GM12892 (cell line): ENCODE data around the gene ATP6V0D1.

ENCODE experiments used
- DNase-seq: peaks from one replicate; pipeline ENCODE4 v3.0.0; 2011; ENCODE audit not compliant: insufficient read length
- FAIRE-seq: peaks from 2 replicates; lab custom pipeline; 2011; peaks lifted over from hg19 to GRCh38; lab: Jason Lieb, UNC
- POLR2A ChIP-seq: IDR thresholded peaks from 2 replicates; pipeline ENCODE4 v1.6.1; 2011; ENCODE audit warnings: low read depth, low read length, control low read depth
- POLR2AphosphoS5 ChIP-seq: IDR thresholded peaks from 2 replicates; pipeline ENCODE4 v1.6.1; 2011; ENCODE audit warnings: low read depth, low read length, control low read depth
- TAF1 ChIP-seq: IDR thresholded peaks from 2 replicates; pipeline ENCODE4 v1.6.1; 2011; ENCODE audit warnings: low read depth, mild to moderate bottlenecking, control low read depth, low read length, borderline replicate concordance

The ATP6V0D1 gene

DNA sequence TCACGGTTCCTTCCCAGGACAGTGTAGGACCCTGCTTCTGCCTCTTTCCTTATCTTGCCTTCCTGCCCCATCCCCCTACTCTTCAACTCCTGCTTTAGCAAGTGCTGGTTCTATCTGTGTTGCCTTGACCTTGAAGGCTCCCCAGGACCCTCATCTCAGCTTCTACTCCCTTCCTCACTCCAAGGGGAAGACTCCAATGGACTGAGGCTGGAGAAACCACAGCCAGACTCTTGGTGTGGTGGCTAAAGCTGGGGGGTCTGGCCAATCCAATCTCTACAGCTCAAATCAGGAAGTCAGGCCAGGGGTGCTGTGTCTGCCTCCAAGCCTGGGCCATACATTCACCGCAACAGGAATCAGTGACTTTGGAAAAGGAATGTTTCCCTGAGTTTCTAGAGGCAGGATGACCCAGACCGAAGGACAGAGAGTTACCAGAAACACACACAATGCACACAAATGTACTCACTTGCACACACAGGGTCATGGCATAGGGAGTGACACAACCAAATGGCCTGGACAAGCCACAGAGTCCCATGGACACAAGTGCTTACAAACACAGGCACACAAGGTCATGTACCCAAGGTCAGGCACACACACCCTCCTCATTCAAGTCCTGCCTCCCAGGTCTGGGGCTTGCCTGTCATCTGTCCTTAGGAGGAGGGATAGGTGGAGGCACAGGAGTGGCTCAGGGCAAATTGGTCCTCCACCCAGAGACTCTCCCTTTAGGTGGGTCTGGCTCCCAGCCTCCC lies 51.7 kb downstream of the ATP6V0D1 start:
- DNase-seq (no peak), FAIRE-seq (no peak)
- TF ChIP-seq POLR2AphosphoS5 (no peak), POLR2A (no peak), TAF1 (no peak)

DNA sequence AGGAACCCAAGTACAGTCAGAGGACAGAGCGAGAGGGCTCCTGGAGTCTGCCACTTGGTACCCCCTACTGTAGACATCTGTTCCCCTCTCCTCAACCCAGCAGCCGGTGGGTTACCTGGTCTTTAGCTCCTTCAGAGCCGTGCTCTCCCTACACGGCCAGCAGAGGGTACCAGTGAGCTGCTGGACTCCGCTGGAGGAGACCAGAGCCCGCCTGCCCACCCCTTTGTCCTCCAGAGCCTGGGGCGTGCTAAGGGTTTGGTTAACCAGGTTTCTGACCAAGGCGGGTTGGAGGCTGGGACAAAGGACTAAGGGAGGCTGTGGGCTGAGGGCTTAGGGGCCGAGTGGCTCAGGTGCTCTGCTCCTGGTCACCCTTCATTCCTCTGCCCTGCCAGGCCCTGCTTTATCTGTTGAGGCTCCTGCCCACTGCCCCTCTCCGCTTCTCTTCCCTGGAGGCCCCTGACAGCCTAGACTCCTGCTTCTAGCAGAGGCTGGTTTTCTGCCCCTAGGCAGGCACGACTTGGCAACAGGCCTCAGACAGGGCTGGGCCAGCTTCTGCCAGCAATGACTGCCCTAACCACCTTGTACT lies 52.7 kb downstream of the ATP6V0D1 start:
- DNase-seq (peak; percentile 68), FAIRE-seq (no peak)
- TF ChIP-seq POLR2AphosphoS5 (no peak), TAF1 (no peak), POLR2A (no peak)

DNA sequence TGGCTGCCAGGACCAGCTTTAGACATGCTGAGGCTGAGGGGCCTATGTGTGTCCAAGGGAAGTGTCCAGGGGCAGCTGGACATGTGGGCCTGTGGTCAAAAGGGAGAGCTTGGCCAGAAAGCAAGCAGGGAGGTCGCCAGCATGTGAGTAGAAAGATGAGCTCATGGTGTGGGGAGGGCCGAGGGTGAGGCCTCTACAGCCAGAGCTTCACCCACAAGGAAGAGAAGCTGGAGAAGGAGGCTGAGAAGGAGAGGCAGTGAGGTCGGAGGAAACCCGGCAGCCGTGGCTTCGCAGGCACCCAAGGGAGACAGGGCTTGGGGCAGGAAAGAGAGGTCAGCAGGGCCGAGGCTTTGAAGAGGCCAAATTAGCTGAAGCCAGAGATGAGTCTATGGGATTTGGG lies 54.0 kb downstream of the ATP6V0D1 start:
- FAIRE-seq (no peak), DNase-seq (no peak)
- TF ChIP-seq TAF1 (no peak), POLR2A (no peak), POLR2AphosphoS5 (no peak)

DNA sequence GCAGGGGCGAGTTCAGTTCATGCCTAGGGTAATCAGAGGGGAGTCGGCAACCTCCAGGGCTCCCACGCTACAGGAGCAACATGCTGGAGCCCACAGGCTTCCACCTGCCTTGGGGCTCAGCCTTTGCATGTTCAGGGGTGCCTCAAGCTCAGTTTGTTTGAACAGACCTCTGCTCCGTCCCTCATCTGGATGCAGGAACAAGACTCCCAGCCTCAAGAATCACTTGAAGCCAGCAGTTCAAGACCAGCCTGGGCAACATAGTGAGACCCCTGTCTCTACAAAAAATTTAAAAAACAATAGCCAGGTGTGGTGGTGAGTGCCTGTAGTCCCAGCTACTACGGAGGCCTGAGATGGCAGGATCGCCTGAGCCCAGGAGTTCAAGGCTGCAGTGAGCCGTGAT lies 54.9 kb downstream of the ATP6V0D1 start:
- no peak for DNase-seq
- FAIRE-seq = no peak
- no peak for TF ChIP-seq POLR2A
- TF ChIP-seq POLR2AphosphoS5 = no peak
- no peak for TF ChIP-seq TAF1

DNA sequence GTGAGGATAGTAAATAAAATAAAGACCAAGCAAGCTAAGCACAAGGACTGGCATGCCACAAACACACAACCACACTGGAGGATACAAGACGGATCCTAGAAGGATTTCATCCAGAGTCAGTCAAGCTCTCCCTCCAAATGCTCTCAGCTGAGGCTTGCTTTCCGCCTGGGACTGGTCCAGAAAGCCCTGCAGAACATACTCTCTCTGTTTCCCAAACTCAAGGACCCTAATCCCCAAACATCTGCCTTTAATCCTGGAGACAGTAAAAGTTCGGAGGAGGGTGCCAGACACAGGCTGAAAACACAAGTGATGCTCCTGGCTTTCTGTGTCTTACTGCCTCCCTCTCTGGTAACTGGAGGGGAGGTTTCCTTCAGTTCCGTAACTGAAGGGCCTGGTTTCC lies 55.4 kb downstream of the ATP6V0D1 start:
- no peak for FAIRE-seq
- no peak for DNase-seq
- TF ChIP-seq POLR2AphosphoS5 (no peak), POLR2A (no peak), TAF1 (no peak)

DNA sequence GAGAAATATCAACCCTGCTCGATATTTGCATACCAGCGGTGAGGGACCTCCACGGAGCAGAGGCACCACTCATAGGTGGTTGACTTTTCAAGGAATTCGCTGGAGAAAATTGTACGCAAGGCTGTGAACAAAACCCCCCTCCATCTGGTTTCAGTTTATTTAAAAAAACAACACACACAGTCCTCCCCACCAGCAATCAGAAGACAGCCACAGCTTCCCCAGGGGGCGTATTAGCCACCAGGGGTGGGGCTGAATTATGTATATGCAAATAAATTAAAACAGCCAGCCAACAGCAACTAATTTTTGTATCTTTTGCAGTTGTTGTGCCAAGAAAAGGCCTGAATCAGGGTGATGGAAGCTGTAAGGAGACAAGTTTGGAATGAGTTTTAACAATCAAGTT lies 55.9 kb downstream of the ATP6V0D1 start:
- DNase-seq = no peak
- no peak for FAIRE-seq
- TF ChIP-seq POLR2AphosphoS5 (no peak), POLR2A (no peak), TAF1 (no peak)

DNA sequence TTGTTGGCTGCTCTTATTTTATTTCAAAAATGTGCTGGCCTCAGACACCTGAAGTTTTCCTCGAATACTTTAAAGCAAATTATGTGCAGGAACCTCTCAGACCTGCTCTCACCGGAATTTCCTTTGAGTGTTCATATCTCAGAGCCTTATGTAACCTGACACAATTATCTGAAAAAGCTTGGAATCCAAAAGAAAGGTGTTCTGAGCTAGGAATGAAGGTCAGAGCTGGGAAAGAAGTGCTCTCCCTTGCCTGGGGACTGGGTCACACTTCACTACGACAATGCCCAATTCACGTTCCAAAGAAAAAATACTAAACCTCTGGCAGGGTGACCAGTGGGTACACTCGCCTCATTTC lies 56.7 kb downstream of the ATP6V0D1 start:
- no peak for TF ChIP-seq TAF1
- no peak for TF ChIP-seq POLR2AphosphoS5
- TF ChIP-seq POLR2A = no peak
- FAIRE-seq = no peak
- DNase-seq = no peak

DNA sequence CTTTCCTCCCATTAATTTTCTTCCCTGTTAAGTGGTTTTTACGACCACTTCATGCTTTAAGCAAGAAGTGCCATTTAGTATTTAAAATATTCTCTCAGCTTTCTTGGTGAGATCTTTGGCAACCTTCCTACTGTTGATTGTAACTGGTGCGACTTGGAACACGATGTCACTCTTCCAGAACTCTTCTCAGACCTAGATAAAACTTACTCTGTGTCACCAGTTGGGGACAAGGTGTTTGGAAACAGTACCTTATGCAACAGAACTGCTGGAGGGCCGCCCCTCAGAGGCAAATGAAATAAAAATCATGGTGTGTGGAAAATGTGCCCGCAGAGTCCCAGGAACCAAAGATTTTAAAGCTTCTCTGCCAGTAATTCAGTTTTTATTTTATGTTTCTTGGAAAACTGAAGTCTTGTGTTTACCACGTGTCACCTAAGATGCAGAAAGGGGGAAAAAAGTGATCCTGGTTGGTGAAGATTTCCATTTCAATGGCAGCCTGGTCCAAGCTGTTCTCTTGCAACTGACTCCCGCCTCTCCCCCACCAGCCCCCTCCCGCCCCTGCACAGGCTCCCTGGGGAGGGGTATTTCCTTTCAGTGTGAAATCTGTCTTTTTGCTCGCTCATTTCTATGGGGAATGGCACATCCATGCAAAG lies 57.2 kb downstream of the ATP6V0D1 start:
- TF ChIP-seq POLR2A (no peak), POLR2AphosphoS5 (no peak), TAF1 (no peak)

DNA sequence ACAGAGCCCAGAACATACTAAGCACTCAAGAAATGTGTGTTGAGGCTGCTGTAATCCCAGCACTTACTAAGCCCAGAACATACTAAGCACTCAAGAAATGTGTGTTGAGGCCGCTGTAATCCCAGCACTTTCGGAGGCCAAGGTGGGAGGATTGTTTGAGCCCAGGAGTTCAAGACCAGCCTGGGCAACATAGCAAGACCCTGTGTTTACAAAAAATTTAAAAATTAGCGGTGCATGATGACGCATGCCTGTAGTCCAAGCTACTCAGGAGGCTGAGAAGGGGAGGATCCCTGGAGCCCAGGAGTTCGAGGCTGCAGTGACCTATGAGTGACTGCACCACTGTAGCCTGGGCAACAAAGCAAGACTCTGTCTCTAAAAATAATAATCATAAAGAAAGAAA lies 57.9 kb downstream of the ATP6V0D1 start:
- TF ChIP-seq POLR2A = no peak
- TF ChIP-seq POLR2AphosphoS5 = no peak
- no peak for TF ChIP-seq TAF1
- FAIRE-seq = no peak
- no peak for DNase-seq

More for the DNA sequence above, 57.2 kb downstream of the ATP6V0D1 start:
- no peak for FAIRE-seq
- DNase-seq = no peak

DNA sequence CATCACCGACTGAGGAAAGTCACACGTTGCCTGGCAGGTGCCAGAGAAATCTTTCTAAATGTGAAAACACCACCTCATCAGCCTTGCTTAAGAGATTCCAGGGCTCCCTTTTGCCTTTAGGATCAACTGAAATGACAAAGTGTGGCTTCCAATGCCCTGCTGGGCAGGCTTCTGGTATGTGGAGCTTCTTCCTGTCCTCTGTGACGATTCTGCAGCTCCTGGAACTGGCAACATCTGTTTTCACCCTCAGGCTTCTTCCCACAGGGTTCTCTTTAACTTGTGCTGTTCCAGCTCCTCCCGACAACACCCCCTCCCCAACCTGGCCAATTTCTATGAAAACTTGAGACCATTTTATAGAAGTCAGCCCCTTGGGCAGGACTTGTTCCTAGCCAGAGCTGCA lies 59.9 kb downstream of the ATP6V0D1 start:
- DNase-seq (no peak), FAIRE-seq (no peak)
- TF ChIP-seq TAF1 (no peak), POLR2A (no peak), POLR2AphosphoS5 (no peak)

DNA sequence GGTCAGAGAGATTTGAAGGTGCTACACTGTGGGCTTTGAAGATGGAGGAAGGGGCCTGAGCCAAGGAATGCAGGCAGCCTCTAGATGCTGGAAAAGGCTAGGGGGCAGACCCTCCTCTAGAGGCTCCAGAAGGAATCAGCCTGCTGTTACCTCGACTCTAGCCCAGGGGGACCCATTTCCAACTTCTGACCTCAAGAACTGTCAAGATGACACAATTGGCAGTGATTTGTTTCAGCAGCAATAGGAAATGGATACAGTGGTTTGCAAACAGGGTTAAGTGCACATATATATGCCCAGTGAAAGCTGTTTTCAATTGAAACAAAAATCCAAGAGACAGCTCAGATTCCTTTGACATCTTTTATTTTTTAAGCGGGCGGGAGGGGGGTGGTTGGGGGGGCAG lies 61.0 kb downstream of the ATP6V0D1 start:
- no peak for TF ChIP-seq TAF1
- no peak for TF ChIP-seq POLR2AphosphoS5
- no peak for TF ChIP-seq POLR2A
- no peak for DNase-seq
- FAIRE-seq = no peak

DNA sequence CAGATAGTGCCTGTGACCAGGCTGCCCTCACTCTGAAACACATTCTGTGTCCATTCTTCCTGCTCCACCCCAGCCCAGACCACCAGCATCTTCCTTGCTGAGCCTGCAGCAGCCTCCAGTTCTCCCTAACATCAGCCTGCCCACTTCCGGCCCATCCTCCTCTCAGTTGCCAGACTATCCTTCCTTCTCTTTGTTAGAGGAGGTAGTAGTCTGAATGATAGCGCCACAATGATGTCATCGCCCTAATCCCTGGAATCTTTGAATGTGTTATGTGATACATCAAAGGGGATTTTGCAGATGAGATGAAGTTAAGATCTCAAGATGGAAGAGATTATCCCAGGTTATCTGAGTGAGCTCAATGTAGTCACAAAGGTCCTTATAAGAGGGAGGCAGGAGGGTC lies 61.5 kb downstream of the ATP6V0D1 start:
- DNase-seq = no peak
- TF ChIP-seq POLR2A (no peak), TAF1 (no peak), POLR2AphosphoS5 (no peak)
- FAIRE-seq = no peak
